Esophagus squamous epithelium (tissue), 5 donors: ENCODE data around the gene USP37. TPM values are rescaled to one million over a fixed set of nuclear protein-coding genes. Genes with fewer than 3 reads are reported as not detected.

ENCODE experiments used
- DNase-seq: peaks from one replicate; lab custom pipeline; 2025; lab: John Stamatoyannopoulos, UW
- H3K27ac ChIP-seq, 4 donors: fragments of 200-600 bp; sonication (generic); one replicate each; pipeline ENCODE4 v1.5.1; 2016 to 2019; ENCODE audit warnings: mild to moderate bottlenecking in 1 of 4
- H3K27me3 ChIP-seq, 4 donors: fragments of 200-600 bp; sonication (generic); 1 replicate in 3 of 4; 2 replicates in 1 of 4; pipeline versions ENCODE4 v1.5.1 to v1.6.0; 2017 to 2021; ENCODE audit warnings: antibody characterized with exemption in 1 of 4
- H3K36me3 ChIP-seq, 3 donors: fragments of 200-600 bp; sonication (generic); one replicate each; pipeline ENCODE4 v1.5.1; 2016 to 2019
- H3K4me1 ChIP-seq, 3 donors: fragments of 200-600 bp; sonication (generic); one replicate each; pipeline ENCODE4 v1.5.1; 2017 to 2019
- H3K4me3 ChIP-seq, 4 donors: fragments of 200-600 bp; sonication (generic); 1 replicate in 3 of 4; 2 replicates in 1 of 4; pipeline ENCODE4 v1.5.1; 2016 to 2019; ENCODE audit warnings: mild to moderate bottlenecking in 2 of 4, moderate library complexity in 1 of 4
- H3K9me3 ChIP-seq, 3 donors: fragments of 200-600 bp; sonication (generic); one replicate each; pipeline ENCODE4 v1.5.1; 2016 to 2019
- POLR2A ChIP-seq, 4 donors: fragments of 450-650 bp; IDR thresholded peaks; one replicate each; pipeline ENCODE4 v1.6.1; 2017; ENCODE audit warnings: antibody characterized with exemption in 4 of 4, mild to moderate bottlenecking in 4 of 4, moderate library complexity in 3 of 4
- WGBS, 2 donors: methylation state at CpG; one replicate each; pipeline ENCODE4 v1.1.5; 2018; 5-methylcytosine and 5-hydroxymethylcytosine counted together
- intact Hi-C: fragments of 100-400 bp; cut with DNase I; formaldehyde crosslinking; loops from one replicate; pipeline ENCODE4 v1.15.0; 2022
- total RNA-seq, 4 donors: library from RNA; depleted of rRNA; stranded (reverse); fragments of >200 nt; gene quantifications; one replicate each; pipeline ENCODE4 v1.1.0, GENCODE V29; 2016
- TF ChIP-seq, protein P1 (sequence below), 6 experiments: fragments of 450-650 bp in 4 of 6; fragments of 200-600 bp in 2 of 6; sonication (generic) in 2 of 6; IDR thresholded peaks; one replicate each; pipeline ENCODE4 v1.5.1; 2016 to 2019; ENCODE audit warnings: antibody characterized with exemption in 6 of 6, mild to moderate bottlenecking in 4 of 6, moderate library complexity in 4 of 6
- donor health status: DM: yes; HTN: yes; CAD: no.

The USP37 gene, protein sequence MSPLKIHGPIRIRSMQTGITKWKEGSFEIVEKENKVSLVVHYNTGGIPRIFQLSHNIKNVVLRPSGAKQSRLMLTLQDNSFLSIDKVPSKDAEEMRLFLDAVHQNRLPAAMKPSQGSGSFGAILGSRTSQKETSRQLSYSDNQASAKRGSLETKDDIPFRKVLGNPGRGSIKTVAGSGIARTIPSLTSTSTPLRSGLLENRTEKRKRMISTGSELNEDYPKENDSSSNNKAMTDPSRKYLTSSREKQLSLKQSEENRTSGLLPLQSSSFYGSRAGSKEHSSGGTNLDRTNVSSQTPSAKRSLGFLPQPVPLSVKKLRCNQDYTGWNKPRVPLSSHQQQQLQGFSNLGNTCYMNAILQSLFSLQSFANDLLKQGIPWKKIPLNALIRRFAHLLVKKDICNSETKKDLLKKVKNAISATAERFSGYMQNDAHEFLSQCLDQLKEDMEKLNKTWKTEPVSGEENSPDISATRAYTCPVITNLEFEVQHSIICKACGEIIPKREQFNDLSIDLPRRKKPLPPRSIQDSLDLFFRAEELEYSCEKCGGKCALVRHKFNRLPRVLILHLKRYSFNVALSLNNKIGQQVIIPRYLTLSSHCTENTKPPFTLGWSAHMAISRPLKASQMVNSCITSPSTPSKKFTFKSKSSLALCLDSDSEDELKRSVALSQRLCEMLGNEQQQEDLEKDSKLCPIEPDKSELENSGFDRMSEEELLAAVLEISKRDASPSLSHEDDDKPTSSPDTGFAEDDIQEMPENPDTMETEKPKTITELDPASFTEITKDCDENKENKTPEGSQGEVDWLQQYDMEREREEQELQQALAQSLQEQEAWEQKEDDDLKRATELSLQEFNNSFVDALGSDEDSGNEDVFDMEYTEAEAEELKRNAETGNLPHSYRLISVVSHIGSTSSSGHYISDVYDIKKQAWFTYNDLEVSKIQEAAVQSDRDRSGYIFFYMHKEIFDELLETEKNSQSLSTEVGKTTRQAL
- total RNA-seq: 10 to 100 TPM in 1 of 4 donors, 1 to 10 TPM in 3; 6.0 to 10.9 (median 7.8) TPM

DNA sequence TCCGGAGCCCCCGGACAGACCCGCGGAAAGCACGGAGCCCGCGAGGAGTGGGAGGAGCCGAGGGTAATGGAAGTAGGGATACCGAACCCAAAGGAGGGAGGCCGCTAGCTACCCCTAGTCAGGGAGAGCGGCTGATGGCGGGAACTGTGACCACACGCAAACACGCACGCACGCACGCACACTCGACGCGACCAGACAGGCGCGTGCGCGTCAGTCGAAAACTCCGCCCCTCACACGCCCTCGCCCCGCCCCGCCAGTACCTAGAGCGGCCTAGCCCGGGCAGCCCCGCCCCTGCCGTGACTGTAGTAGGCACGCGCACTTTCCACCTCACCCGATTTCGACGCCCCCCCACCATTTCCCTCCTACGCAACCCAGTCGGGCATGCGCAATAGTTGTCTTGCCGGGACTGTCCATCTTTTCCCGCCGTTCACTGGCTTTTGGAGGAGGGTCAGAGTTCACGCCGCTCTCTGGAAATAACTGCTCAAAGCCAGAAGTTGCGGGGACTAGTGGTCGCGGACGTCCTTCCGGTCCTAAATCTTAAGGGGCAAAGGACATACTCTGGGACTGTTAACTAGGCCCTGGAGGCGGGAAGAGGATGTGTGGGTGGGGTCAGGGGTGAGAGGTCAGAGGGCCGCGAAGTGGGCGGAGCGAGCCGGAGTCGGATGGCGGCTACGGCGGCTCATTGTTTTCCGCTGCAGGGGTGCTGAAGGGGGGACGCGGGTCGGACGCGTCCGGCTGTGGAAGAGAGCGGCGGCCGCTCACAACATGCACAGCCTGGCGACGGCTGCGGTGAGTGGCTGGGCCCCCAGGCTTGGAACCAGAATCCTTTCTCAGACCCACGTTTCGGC is at the start of gene USP37, which contains the start of gene CNOT9:
USP37 (minus strand) TSS at position 162 of the 848 bp plus-strand sequence. CDS start 9,698 bp downstream, outside the sequence.
CNOT9 (plus strand) TSS at position 650 of the 848 bp plus-strand sequence; CDS start at position 766, 116 bp downstream.
- Histone ChIP-seq H3K27me3 (no peaks in the 10 kb centered on the region), H3K4me3 (peak within 1 kb of the TSS; percentile 64 to 96 (median 75)), H3K4me1 (peaks cover 8 to 64% (median 25%) of the 10 kb centered on the region in 3 donors), H3K36me3 (peaks cover 0 to 24% (median 4%) of the 10 kb centered on the region in 3 donors), H3K9me3 (no peaks in the 10 kb centered on the region), H3K27ac (peak within 1 kb of the TSS; percentile 87 to 98 (median 95))
- peak; percentile 95 for DNase-seq
- intact Hi-C loops: no loop called here
- TF ChIP-seq, protein P1, sequence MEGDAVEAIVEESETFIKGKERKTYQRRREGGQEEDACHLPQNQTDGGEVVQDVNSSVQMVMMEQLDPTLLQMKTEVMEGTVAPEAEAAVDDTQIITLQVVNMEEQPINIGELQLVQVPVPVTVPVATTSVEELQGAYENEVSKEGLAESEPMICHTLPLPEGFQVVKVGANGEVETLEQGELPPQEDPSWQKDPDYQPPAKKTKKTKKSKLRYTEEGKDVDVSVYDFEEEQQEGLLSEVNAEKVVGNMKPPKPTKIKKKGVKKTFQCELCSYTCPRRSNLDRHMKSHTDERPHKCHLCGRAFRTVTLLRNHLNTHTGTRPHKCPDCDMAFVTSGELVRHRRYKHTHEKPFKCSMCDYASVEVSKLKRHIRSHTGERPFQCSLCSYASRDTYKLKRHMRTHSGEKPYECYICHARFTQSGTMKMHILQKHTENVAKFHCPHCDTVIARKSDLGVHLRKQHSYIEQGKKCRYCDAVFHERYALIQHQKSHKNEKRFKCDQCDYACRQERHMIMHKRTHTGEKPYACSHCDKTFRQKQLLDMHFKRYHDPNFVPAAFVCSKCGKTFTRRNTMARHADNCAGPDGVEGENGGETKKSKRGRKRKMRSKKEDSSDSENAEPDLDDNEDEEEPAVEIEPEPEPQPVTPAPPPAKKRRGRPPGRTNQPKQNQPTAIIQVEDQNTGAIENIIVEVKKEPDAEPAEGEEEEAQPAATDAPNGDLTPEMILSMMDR (IDR thresholded peaks at IDR 0.05): peak in 1 of 6 experiments; percentile 17
- peak in 3 of 4 donors; percentile 69 to 81 (median 70) for TF ChIP-seq POLR2A (IDR thresholded peaks at IDR 0.05)
- WGBS, 2 donors: 0 to 2% methylated on average over 39 to 53 of the region's 77 CpGs

DNA sequence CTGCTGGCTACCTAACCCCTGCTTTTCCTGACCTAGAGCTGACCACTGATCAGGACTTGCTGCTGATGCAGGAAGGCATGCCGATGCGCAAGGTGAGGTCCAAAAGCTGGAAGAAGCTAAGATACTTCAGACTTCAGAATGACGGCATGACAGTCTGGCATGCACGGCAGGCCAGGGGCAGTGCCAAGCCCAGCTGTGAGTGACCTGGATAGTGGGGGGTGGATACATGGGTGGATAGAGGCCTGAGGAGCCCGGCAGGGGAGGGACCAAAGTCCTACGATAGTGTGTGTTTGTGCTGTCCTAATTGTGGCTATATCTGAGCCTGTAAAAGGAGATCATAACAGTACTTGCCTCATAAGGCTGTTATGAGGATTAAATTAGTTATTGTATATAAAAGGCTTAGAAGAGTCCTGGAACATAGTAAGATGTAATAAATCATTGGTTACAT is 47.7 kb upstream of the USP37 start:
- H3K4me1 ChIP-seq: peaks cover 0 to 5% (median 0%) of the 10 kb centered on the region in 3 donors
- 47 to 65% methylated on average over 2 to 4 of the region's 6 CpGs for WGBS, 2 donors
- TF ChIP-seq POLR2A (IDR thresholded peaks at IDR 0.05): no peak
- TF ChIP-seq, protein P1 (IDR thresholded peaks at IDR 0.05): no peak
- no peaks in the 10 kb centered on the region for H3K27me3 ChIP-seq
- intact Hi-C loops: no loop called here
- H3K27ac ChIP-seq: peak overlapping the region in 3 of 4 donors; percentile 65 to 81 (median 76)
- DNase-seq: no peak
- no peaks in the 10 kb centered on the region for H3K9me3 ChIP-seq
- H3K4me3 ChIP-seq: no peak overlapping the region
- H3K36me3 ChIP-seq: peaks cover 0 to 8% (median 0%) of the 10 kb centered on the region in 3 donors

DNA sequence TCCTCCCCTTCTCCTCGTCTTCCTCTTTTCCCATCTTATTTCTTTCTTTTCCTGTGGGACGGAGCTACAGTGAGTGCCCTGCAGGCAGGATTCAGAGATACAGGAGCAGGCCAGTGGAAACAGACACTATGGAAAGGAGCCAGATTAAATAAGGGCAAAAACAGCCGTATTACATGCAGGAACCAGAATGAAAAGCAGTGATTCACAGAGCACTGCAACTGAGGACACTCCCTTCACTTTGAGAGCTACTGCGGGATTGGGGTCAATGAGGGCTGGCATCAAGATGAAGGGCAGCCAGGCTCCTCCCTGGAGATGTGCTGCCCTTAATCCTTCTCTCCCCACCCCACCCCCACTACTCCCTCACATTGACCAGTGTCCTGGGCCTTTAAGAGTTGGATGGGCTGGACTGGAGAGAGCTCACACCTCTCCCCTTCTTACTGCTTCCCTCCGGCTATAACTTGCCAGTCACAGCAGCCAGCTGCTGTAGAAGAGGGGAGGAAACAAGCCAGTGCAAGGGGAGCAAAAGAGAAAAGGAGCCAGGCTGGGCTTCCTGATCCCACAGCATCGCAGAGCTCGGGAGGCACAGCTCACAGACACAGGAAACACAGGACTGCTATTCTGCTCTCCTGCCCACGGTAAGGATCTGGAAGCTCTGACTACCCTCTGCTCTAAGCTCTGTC is 39.4 kb upstream of the USP37 start, which contains the start of gene PLCD4:
PLCD4 (plus strand) TSS at position 464 of the 680 bp plus-strand sequence. CDS start 7,841 bp downstream, outside the sequence.
- TF ChIP-seq, protein P1 (IDR thresholded peaks at IDR 0.05): peak in 2 of 6 experiments; percentile 15 to 25
- peak in 2 of 4 donors; percentile 11 to 55 for TF ChIP-seq POLR2A (IDR thresholded peaks at IDR 0.05)
- intact Hi-C loops: no loop called here
- Histone ChIP-seq H3K4me1 (peaks cover 8 to 34% (median 11%) of the 10 kb centered on the region in 3 donors), H3K27ac (peak within 1 kb of the TSS; percentile 60 to 85 (median 82)), H3K27me3 (no peaks in the 10 kb centered on the region), H3K36me3 (no peaks in the 10 kb centered on the region), H3K4me3 (peak within 1 kb of the TSS; percentile 7 to 59 (median 32)), H3K9me3 (no peaks in the 10 kb centered on the region)
- 11 to 12% methylated on average over 4 to 7 of the region's 8 CpGs for WGBS, 2 donors
- no peak for DNase-seq

DNA sequence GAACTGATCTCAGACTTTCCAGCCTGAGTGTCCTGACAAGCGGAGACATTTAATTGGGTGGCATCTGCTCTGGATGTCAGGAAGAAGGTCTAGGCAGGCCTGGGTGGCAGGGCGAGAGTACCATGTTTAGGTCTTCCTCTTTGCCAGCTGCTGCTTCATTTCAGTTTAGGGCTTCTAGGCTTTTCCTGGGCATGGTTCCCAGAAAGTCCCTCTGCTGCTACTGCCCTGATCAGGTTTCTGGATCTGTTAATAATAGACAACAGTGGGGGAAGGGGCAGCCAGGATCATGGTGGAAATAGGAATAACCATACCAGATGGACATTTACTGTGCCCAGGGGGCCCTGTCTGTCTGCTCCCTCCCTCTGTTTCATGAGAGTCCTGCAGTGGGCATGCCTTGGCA is 37.3 kb upstream of the USP37 start:
- no peaks in the 10 kb centered on the region for H3K9me3 ChIP-seq
- H3K36me3 ChIP-seq: no peaks in the 10 kb centered on the region
- 83 to 100% methylated on average over 1 to 2 of the region's 2 CpGs for WGBS, 2 donors
- H3K27me3 ChIP-seq: no peaks in the 10 kb centered on the region
- DNase-seq: no peak
- TF ChIP-seq, protein P1 (IDR thresholded peaks at IDR 0.05): no peak
- no peak overlapping the region for H3K27ac ChIP-seq
- intact Hi-C loops: no loop called here
- H3K4me3 ChIP-seq: no peak overlapping the region
- peaks cover 8 to 29% (median 11%) of the 10 kb centered on the region in 3 donors for H3K4me1 ChIP-seq
